ENCODE data around the gene URB1.

DNA sequence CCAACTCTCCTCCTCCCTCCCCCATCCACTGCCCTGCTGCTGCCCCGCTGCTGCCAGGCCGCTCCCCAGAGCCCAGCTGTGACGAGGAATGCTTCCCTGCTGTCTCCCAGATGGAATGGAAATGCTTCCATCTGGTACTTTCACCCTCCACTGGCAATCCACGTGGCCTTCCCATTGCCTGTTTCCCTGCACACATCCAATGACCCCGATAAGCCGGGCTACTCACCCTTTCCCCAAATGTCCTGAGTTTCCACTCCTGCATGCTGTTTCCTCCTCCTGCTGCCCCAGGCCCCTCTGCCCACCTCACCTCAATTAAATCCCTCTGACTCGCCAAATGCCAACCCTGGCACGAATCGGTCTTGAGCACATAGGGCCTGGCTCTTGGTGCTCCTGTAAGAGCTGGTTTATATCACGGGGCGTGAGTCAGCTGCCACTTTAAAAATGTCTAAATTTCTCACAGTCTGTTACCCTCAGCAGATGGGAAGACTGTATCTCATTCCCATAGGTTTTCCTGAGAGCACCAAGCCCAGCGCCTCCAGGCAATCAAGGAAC is 57.8 kb downstream of the URB1 start:
- TF ChIP-seq SUZ12 (IDR thresholded peaks at IDR 0.05; ENCODE audit: extremely low read depth, insufficient read depth, insufficient read length) (no peak), YY1 (IDR thresholded peaks at IDR 0.05; ENCODE audit: insufficient read depth, insufficient read length) (no peak)

Data from NT2/D1 (cell line).